Activated T-helper 17 cell treated with anti-CD3 and anti-CD28 coated beads, Interleukin-2, amount 50 U/mL, for 72 hours (primary cell): ENCODE results near the gene ADPGK. TPM values are rescaled to one million over a fixed set of nuclear protein-coding genes. Genes with fewer than 3 reads are reported as not detected.

Experiments used
- ATAC-seq: fragments of 150-1000 bp; cut with Tn5 transposase; replicated peaks from 2 replicates; pipeline ENCODE4 v1.10.0; 2021; ENCODE audit warnings: mild to moderate bottlenecking, moderate library complexity
- H3K27ac Mint-ChIP-seq: one replicate; pipeline ENCODE4 v1.8.0; 2022; ENCODE audit warnings: mixed read lengths
- H3K27me3 Mint-ChIP-seq: one replicate; pipeline ENCODE4 v1.8.0; 2022; ENCODE audit warnings: mixed read lengths
- H3K36me3 Mint-ChIP-seq: one replicate; pipeline ENCODE4 v1.8.0; 2022; ENCODE audit warnings: low read depth, mild to moderate bottlenecking, mixed read lengths
- H3K4me1 Mint-ChIP-seq: one replicate; pipeline ENCODE4 v1.8.0; 2022; ENCODE audit warnings: mixed read lengths
- H3K4me3 Mint-ChIP-seq: one replicate; pipeline ENCODE4 v1.8.0; 2022; ENCODE audit warnings: mild to moderate bottlenecking, mixed read lengths
- H3K9me3 Mint-ChIP-seq: one replicate; pipeline ENCODE4 v1.8.0; 2022; ENCODE audit warnings: mixed read lengths
- total RNA-seq, 2 donors: library from RNA; stranded (reverse); gene quantifications; one replicate each; pipeline ENCODE4 v1.2.3, GENCODE V29; 2022

The ADPGK gene
- total RNA-seq, 2 donors from 2014 or later, result 91.4 to 112 TPM

DNA sequence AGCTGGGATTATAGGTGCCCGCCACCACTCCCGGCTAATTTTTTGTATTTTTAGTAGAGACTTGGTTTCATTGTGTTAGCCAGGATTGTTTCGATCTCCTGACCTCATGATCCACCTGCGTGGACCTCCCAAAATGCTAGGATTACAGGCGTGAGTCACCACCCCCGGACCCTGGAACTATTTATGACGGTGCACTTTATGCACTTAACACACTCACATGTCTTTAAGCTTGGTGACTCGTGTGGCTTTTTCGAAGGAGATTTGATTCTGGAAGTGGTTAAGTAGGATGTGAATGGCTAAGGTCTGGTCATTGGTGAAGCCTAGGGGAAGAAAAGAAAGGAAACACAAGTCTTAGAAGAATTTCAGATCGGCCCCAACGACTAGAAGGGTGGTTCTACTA is 77.3 kb downstream of the ADPGK start:
- Mint-ChIP-seq H3K27ac (no peak overlapping the region), H3K4me3 (no peak overlapping the region), H3K4me1 (peaks cover 5% of the 10 kb centered on the region), H3K9me3 (no peaks in the 10 kb centered on the region), H3K36me3 (peaks cover 20% of the 10 kb centered on the region), H3K27me3 (no peaks in the 10 kb centered on the region)
- ATAC-seq, result no peak

Other genes with a start within 250 kb of the ADPGK start
- gene GOLGA6B, start 129.1 kb downstream of the ADPGK start, total RNA-seq, result under 1 TPM in 1 of 2 donors, not detected in 1; 0.13 TPM
- gene HIGD2B, start 97.6 kb downstream of the ADPGK start, total RNA-seq, result under 1 TPM; 0.22 to 0.32 TPM
- 10 to 100 TPM; 13.5 to 17.0 TPM for gene BBS4, start 97.6 kb downstream of the ADPGK start, total RNA-seq